GM23338 (cell line): ENCODE measurements around the gene CCDC59. TPM values are rescaled to one million over a fixed set of nuclear protein-coding genes. Genes with fewer than 3 reads are reported as not detected.

Experiments
- ATAC-seq: fragments of 200-7000 bp; cut with Tn5 transposase; 3 replicates; pipeline ENCODE4 v1.9.1; 2020
- DNase-seq: peaks from one replicate; pipeline ENCODE4 v3.0.0-alpha.2; 2015; ENCODE audit warnings: low spot score
- H2AFZ ChIP-seq: fragments of 200-600 bp; sonication (generic); 2 replicates; pipeline ENCODE4 v1.8.0; 2016; ENCODE audit warnings: antibody characterized with exemption, mild to moderate bottlenecking, moderate library complexity
- H3F3A ChIP-seq: fragments of 200-600 bp; sonication (generic); replicated peaks from 2 replicates; pipeline ENCODE4 v1.8.0; 2017; ENCODE audit warnings: antibody characterized with exemption, mixed run types, low read depth
- H3K27ac ChIP-seq: fragments of 200-600 bp; sonication (generic); 2 replicates; pipeline ENCODE4 v1.6.1; 2016; ENCODE audit warnings: low read depth
- H3K27me3 ChIP-seq: fragments of 200-600 bp; sonication (generic); 2 replicates; pipeline ENCODE4 v1.8.0; 2016; ENCODE audit warnings: mild to moderate bottlenecking, mixed run types, moderate library complexity; ENCODE audit not compliant: insufficient read depth
- H3K36me3 ChIP-seq: fragments of 200-600 bp; sonication (generic); 2 replicates; pipeline ENCODE4 v1.8.0; 2016; ENCODE audit warnings: mild to moderate bottlenecking; ENCODE audit not compliant: insufficient read depth
- H3K4me1 ChIP-seq: fragments of 200-600 bp; sonication (generic); 2 replicates; pipeline ENCODE4 v1.8.0; 2016; ENCODE audit warnings: mild to moderate bottlenecking, moderate library complexity; ENCODE audit not compliant: insufficient read depth
- H3K4me2 ChIP-seq: fragments of 200-600 bp; sonication (generic); 2 replicates; pipeline ENCODE4 v1.7.1; 2017; ENCODE audit warnings: mixed run types
- H3K4me3 ChIP-seq: fragments of 200-600 bp; sonication (generic); 2 replicates; pipeline ENCODE4 v1.6.1; 2016; ENCODE audit warnings: mixed run types
- H3K79me2 ChIP-seq: fragments of 200-600 bp; sonication (generic); replicated peaks from 2 replicates; pipeline ENCODE4 v1.8.0; 2017; ENCODE audit warnings: mild to moderate bottlenecking; ENCODE audit not compliant: insufficient read depth
- H3K9me2 ChIP-seq: fragments of 200-600 bp; sonication (generic); 2 replicates; pipeline ENCODE4 v1.8.0; 2017; ENCODE audit not compliant: insufficient read depth
- H4K20me1 ChIP-seq: fragments of 200-600 bp; sonication (generic); replicated peaks from 2 replicates; pipeline ENCODE4 v1.8.0; 2017; ENCODE audit warnings: mild to moderate bottlenecking; ENCODE audit not compliant: insufficient read depth
- H3K27ac Mint-ChIP-seq: 2 replicates; pipeline ENCODE4 v1.8.0; 2020; ENCODE audit warnings: inconsistent platforms, mild to moderate bottlenecking, moderate library complexity, mixed read lengths
- H3K27me3 Mint-ChIP-seq: 3 replicates; pipeline ENCODE4 v1.8.0; 2022; ENCODE audit warnings: low read depth, mild to moderate bottlenecking, moderate library complexity, mixed read lengths, inconsistent platforms; ENCODE audit not compliant: insufficient read depth, poor library complexity
- H3K36me3 Mint-ChIP-seq: 3 replicates; pipeline ENCODE4 v1.8.0; 2021; ENCODE audit warnings: low read depth, mild to moderate bottlenecking, inconsistent platforms, moderate library complexity, mixed read lengths
- H3K4me1 Mint-ChIP-seq: 3 replicates; pipeline ENCODE4 v1.8.0; 2020; ENCODE audit warnings: mild to moderate bottlenecking, inconsistent platforms, mixed read lengths
- H3K4me3 Mint-ChIP-seq: 3 replicates; pipeline ENCODE4 v1.8.0; 2021; ENCODE audit warnings: moderate library complexity, mild to moderate bottlenecking, inconsistent platforms, mixed read lengths
- H3K9me3 Mint-ChIP-seq: 3 replicates; pipeline ENCODE4 v1.8.0; 2020; ENCODE audit warnings: moderate library complexity, mild to moderate bottlenecking, inconsistent platforms, mixed read lengths
- CREB1 ChIP-seq: fragments of 250-450 bp; sonication (Bioruptor Pico); IDR thresholded peaks from 2 replicates; pipeline ENCODE4 v1.5.0; 2020; ENCODE audit warnings: low read depth, mild to moderate bottlenecking, moderate library complexity
- CTCF ChIP-seq, 2 experiments: fragments of 200-600 bp in 1 of 2; sonication (generic) in 1 of 2; conservative IDR thresholded peaks; 2 replicates each; pipeline versions ENCODE4 v1.5.1 to v1.6.1; 2016 to 2017; ENCODE audit warnings: antibody characterized with exemption in 2 of 2, low read depth in 2 of 2, mild to moderate bottlenecking in 2 of 2, moderate library complexity in 1 of 2
- EZH2 ChIP-seq: fragments of 200-600 bp; sonication (generic); IDR thresholded peaks from one replicate; pipeline ENCODE4 v1.8.0; 2017; ENCODE audit warnings: antibody characterized with exemption, mild to moderate bottlenecking, low read depth; ENCODE audit not compliant: unreplicated experiment
- EZH2phosphoT487 ChIP-seq: fragments of 200-600 bp; sonication (generic); IDR thresholded peaks from one replicate; pipeline ENCODE4 v1.8.1; 2018; ENCODE audit warnings: antibody characterized with exemption; ENCODE audit not compliant: unreplicated experiment
- JUNB ChIP-seq: IDR thresholded peaks from one replicate; pipeline ENCODE4 v1.6.1; 2016; ENCODE audit warnings: antibody characterized with exemption; ENCODE audit not compliant: unreplicated experiment
- NANOG ChIP-seq: IDR thresholded peaks from 2 replicates; pipeline ENCODE4 v1.6.1; 2016; ENCODE audit warnings: antibody characterized with exemption, borderline replicate concordance
- POLR2AphosphoS5 ChIP-seq: IDR thresholded peaks from 2 replicates; pipeline ENCODE4 v1.6.1; 2016; ENCODE audit warnings: antibody characterized with exemption, low read depth
- REST ChIP-seq: IDR thresholded peaks from one replicate; pipeline ENCODE4 v1.6.1; 2018; ENCODE audit warnings: antibody characterized with exemption; ENCODE audit not compliant: unreplicated experiment
- STAT1 ChIP-seq: IDR thresholded peaks from one replicate; pipeline ENCODE4 v1.6.1; 2016; ENCODE audit warnings: antibody characterized with exemption; ENCODE audit not compliant: unreplicated experiment
- ZNF331 ChIP-seq: fragments of 250-450 bp; sonication (Bioruptor Pico); IDR thresholded peaks from 2 replicates; pipeline ENCODE4 v1.5.0; 2020; ENCODE audit warnings: low read depth, mild to moderate bottlenecking, moderate library complexity
- ZNF462 ChIP-seq: fragments of 250-450 bp; sonication (Bioruptor Pico); IDR thresholded peaks from 2 replicates; pipeline ENCODE4 v1.5.0; 2020; ENCODE audit warnings: mild to moderate bottlenecking, moderate library complexity
- polyA plus RNA-seq: library from polyadenylated mRNA; unstranded; fragments of >200 nt; fragmentation: Nextera tagmentation; extraction: Ambion mirVana; gene quantifications from 2 replicates; pipeline ENCODE4 v1.2.1, GENCODE V29; 2016
- total RNA-seq: library from RNA; depleted of rRNA; stranded (reverse); fragments of >200 nt; shearing (Covaris generic); gene quantifications from 2 replicates; pipeline ENCODE4 v1.2.3, GENCODE V29; 2014
- TF ChIP-seq, protein P1 (sequence below): IDR thresholded peaks from 2 replicates; pipeline ENCODE4 v1.6.1; 2016; ENCODE audit warnings: antibody characterized with exemption

Gene CCDC59
- total and polyA plus RNA-seq, 2 experiments from 2014 or later, result 52.2 to 197 TPM

DNA sequence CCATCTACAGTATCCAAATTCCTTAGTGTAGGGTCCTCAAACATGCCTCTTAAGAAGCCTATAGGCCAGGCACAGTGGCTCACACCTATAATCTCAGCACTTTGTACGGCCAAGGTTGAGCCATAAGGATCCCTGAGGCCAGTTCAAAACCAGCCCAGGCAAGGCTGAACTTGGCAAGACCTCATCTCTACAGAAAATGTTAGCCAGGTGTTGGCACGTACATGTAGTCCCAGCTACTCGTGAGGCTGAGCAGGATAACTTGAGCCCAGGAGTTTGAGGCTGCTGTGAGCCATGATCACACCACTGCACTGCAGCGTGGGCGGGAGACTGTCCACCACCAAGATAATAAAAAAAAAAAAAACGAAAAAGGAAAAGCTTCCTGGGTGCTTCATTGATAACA, 6.8 kb downstream of the CCDC59 start:
- ATAC-seq (no peak), DNase-seq (no peak)
- H3K27me3 Mint-ChIP-seq, result no peaks in the 10 kb centered on the region
- H3K27ac Mint-ChIP-seq, result no peak overlapping the region
- H3K36me3 Mint-ChIP-seq, result peaks cover 39% of the 10 kb centered on the region
- H3K4me3 ChIP-seq, result no peak overlapping the region
- H3K4me3 Mint-ChIP-seq, result no peak overlapping the region
- H3K36me3 ChIP-seq, result peaks cover 43% of the 10 kb centered on the region; the same call in 1 of the 2 replicates
- no peaks in the 10 kb centered on the region for H3K9me3 Mint-ChIP-seq
- H3K27ac ChIP-seq, result no peak overlapping the region
- H4K20me1 ChIP-seq, result no peaks in the 10 kb centered on the region
- H3K27me3 ChIP-seq, result no peaks in the 10 kb centered on the region
- peaks cover 4% of the 10 kb centered on the region for H3K4me1 ChIP-seq
- no peak for TF ChIP-seq NANOG
- TF ChIP-seq REST, result no peak
- no peak for TF ChIP-seq EZH2phosphoT487
- no peak for TF ChIP-seq CTCF (conservative IDR thresholded peaks at IDR 0.05; ENCODE audit: low read depth in 2 of 2)
- TF ChIP-seq JUNB, result no peak
- TF ChIP-seq EZH2, result no peak
- no peak for TF ChIP-seq CREB1 (CRISPR knock-in tag)
- no peak for TF ChIP-seq POLR2AphosphoS5
- TF ChIP-seq, protein P1, sequence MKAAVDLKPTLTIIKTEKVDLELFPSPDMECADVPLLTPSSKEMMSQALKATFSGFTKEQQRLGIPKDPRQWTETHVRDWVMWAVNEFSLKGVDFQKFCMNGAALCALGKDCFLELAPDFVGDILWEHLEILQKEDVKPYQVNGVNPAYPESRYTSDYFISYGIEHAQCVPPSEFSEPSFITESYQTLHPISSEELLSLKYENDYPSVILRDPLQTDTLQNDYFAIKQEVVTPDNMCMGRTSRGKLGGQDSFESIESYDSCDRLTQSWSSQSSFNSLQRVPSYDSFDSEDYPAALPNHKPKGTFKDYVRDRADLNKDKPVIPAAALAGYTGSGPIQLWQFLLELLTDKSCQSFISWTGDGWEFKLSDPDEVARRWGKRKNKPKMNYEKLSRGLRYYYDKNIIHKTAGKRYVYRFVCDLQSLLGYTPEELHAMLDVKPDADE, result no peak
- TF ChIP-seq STAT1, result no peak
- TF ChIP-seq ZNF331 (CRISPR knock-in tag), result no peak
- TF ChIP-seq ZNF462, result no peak
- H3K4me2 ChIP-seq, result no peak overlapping the region
- H3K79me2 ChIP-seq, result peaks cover 16% of the 10 kb centered on the region
- no peaks in the 10 kb centered on the region for H3K4me1 Mint-ChIP-seq
- H2AFZ ChIP-seq, result no peak overlapping the region
- no peaks in the 10 kb centered on the region for H3F3A ChIP-seq
- H3K9me2 ChIP-seq, result no peaks in the 10 kb centered on the region
